Keratinocyte (primary cell): ENCODE measurements around the gene HSP90B1. TPM values are rescaled to one million over a fixed set of nuclear protein-coding genes. Genes with fewer than 3 reads are reported as not detected.

ENCODE experiments used
- DNase-seq: peaks from one replicate; pipeline ENCODE4 v3.0.0-alpha.2; 2011; ENCODE audit warnings: low read depth, missing footprints, low spot score
- FAIRE-seq: peaks from 2 replicates; lab custom pipeline; 2011; peaks lifted over from hg19 to GRCh38; lab: Jason Lieb, UNC
- H2AFZ ChIP-seq: 2 replicates; pipeline ENCODE4 v1.6.0; 2012; ENCODE audit warnings: low read length, control low read depth, inconsistent platforms; ENCODE audit not compliant: control insufficient read depth
- H3K27ac ChIP-seq: 2 replicates; pipeline ENCODE4 v1.5.1; 2011; ENCODE audit warnings: low read length; ENCODE audit not compliant: control insufficient read depth, insufficient read depth
- H3K27me3 ChIP-seq: 3 replicates; pipeline ENCODE4 v1.6.0; 2011; ENCODE audit warnings: low read length; ENCODE audit not compliant: control insufficient read depth, insufficient read depth; ENCODE audit errors: extremely low read depth
- H3K36me3 ChIP-seq, 2 experiments: 2 replicates in 1 of 2; 3 replicates in 1 of 2; pipeline ENCODE4 v1.5.1; 2011; ENCODE audit warnings: low read length in 2 of 2, mild to moderate bottlenecking in 1 of 2; ENCODE audit not compliant: control insufficient read depth in 2 of 2, insufficient read depth in 2 of 2; ENCODE audit errors: extremely low read depth in 1 of 2
- H3K4me1 ChIP-seq: 3 replicates; pipeline ENCODE4 v1.5.1; 2011; ENCODE audit warnings: low read length; ENCODE audit not compliant: control insufficient read depth, insufficient read depth; ENCODE audit errors: extremely low read depth
- H3K4me2 ChIP-seq: 3 replicates; pipeline ENCODE4 v1.6.0; 2011; ENCODE audit warnings: low read depth, low read length; ENCODE audit not compliant: control insufficient read depth, insufficient read depth; ENCODE audit errors: extremely low read depth
- H3K4me3 ChIP-seq, 3 experiments: fragments of 200-600 bp in 1 of 3; sonication (generic) in 1 of 3; 2 replicates in 2 of 3; 3 replicates in 1 of 3; pipeline ENCODE4 v1.5.1; 2011 to 2016; ENCODE audit warnings: low read length in 3 of 3, mild to moderate bottlenecking in 3 of 3, control low read depth in 2 of 3, inconsistent platforms in 1 of 3, low read depth in 1 of 3, mixed read lengths in 1 of 3, mixed run types in 1 of 3, moderate library complexity in 1 of 3; ENCODE audit not compliant: control insufficient read depth in 2 of 3, insufficient read depth in 2 of 3; ENCODE audit errors: extremely low read depth in 1 of 3
- H3K79me2 ChIP-seq: 2 replicates; pipeline ENCODE4 v1.6.0; 2012; ENCODE audit warnings: low read length; ENCODE audit not compliant: control insufficient read depth, insufficient read depth
- H3K9ac ChIP-seq: 3 replicates; pipeline ENCODE4 v1.6.0; 2011; ENCODE audit warnings: low read length; ENCODE audit not compliant: control insufficient read depth, insufficient read depth; ENCODE audit errors: extremely low read depth
- H3K9me1 ChIP-seq: 3 replicates; pipeline ENCODE4 v1.6.0; 2011; ENCODE audit warnings: low read length; ENCODE audit not compliant: control insufficient read depth, insufficient read depth; ENCODE audit errors: extremely low read depth
- H3K9me3 ChIP-seq: 2 replicates; pipeline ENCODE4 v1.5.1; 2012; ENCODE audit warnings: low read depth, low read length; ENCODE audit not compliant: control insufficient read depth
- H4K20me1 ChIP-seq: 3 replicates; pipeline ENCODE4 v1.6.0; 2011; ENCODE audit warnings: low read length; ENCODE audit not compliant: control insufficient read depth, insufficient read depth; ENCODE audit errors: extremely low read depth
- EZH2 ChIP-seq: IDR thresholded peaks from one replicate; pipeline ENCODE4 v1.6.1; 2012; ENCODE audit warnings: inconsistent platforms, mild to moderate bottlenecking, low read length, moderate library complexity
- dilution Hi-C: fragments of 300-500 bp; cut with MboI; formaldehyde crosslinking; loops from one replicate; pipeline ENCODE4 v1.7.0; 2020; ENCODE audit warnings: low sequenced_read_pairs; ENCODE audit not compliant: extremely low pct_ligation_motif_present
- polyA plus RNA-seq, 5 experiments: library from polyadenylated mRNA; depleted of rRNA in 3 of 5; stranded (reverse) in 3 of 5; stranded (forward) in 1 of 5; unstranded in 1 of 5; fragments of >200 nt; gene quantifications; 1 replicate in 1 of 5; 2 replicates in 3 of 5; 3 replicates in 1 of 5; pipeline versions ENCODE4 v1.2.1 to v1.2.3, GENCODE V29; 2011 to 2012; ENCODE audit warnings: missing spikeins in 2 of 5, low read depth in 1 of 5, low replicate concordance in 1 of 5
- TF ChIP-seq, protein P1 (sequence below), 3 experiments: IDR thresholded peaks in 1 of 3; conservative IDR thresholded peaks in 1 of 3; optimal IDR thresholded peaks in 1 of 3; 2 replicates in 2 of 3; 3 replicates in 1 of 3; pipeline versions ENCODE3 to v1.5.1; 2011; ENCODE audit warnings: low read length in 3 of 3, mild to moderate bottlenecking in 3 of 3, moderate library complexity in 2 of 3, control low read depth in 1 of 3, inconsistent platforms in 1 of 3; ENCODE audit not compliant: insufficient read depth in 2 of 3; ENCODE audit errors: extremely low read depth in 1 of 3

Gene HSP90B1
- polyA plus RNA-seq, 1 donor (not counting 4 experiments of a cell fraction or from before 2014, with no cell fraction given), result 954 TPM

DNA sequence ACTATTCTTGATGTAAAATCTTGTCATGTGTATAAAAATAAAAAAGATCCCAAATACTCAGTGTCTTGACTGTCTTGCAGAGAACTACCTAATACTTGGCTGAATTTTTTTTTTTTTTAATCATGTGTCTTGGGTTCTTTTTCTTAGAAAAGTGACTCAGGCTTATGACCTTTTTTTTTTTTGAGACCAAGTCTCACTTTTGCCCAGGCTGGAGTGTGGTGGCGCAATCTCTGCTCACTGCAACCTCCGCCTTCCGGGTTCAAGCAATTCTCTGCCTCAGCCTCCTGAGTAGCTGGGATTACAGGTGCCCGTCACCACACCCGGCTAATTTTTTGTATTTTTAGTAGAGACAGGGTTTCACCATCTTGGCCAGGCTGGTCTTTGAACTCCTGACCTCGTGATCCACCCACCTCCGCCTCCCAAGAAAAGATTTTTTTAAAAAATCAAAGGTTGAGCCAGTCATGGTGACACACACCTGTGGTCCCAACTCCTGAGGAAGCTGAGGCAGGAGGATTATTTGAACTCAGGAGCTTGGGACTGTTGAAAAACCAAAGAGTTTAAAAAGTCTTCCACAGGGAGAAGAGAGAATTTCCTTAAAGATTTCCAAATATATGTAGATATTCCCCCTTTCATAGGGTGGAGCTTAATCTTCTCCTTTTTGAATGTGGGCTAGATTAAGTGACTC lies 17.8 kb downstream of the HSP90B1 start:
- peaks cover 4% of the 10 kb centered on the region for H3K79me2 ChIP-seq
- H3K9me1 ChIP-seq, result no peaks in the 10 kb centered on the region
- H3K27ac ChIP-seq, result no peak overlapping the region
- no peak overlapping the region for H2AFZ ChIP-seq
- H3K9ac ChIP-seq, result no peak overlapping the region
- no peaks in the 10 kb centered on the region for H3K4me1 ChIP-seq
- H3K9me3 ChIP-seq, result no peaks in the 10 kb centered on the region
- H3K4me3 ChIP-seq, result no peak overlapping the region
- no peak for DNase-seq
- no peak overlapping the region for H3K4me2 ChIP-seq
- H3K36me3 ChIP-seq, result peaks cover 24 to 44% of the 10 kb centered on the region in 2 experiments
- H4K20me1 ChIP-seq, result peaks cover 6% of the 10 kb centered on the region
- no peaks in the 10 kb centered on the region for H3K27me3 ChIP-seq
- no peak for FAIRE-seq
- TF ChIP-seq EZH2, result no peak
- TF ChIP-seq, protein P1, sequence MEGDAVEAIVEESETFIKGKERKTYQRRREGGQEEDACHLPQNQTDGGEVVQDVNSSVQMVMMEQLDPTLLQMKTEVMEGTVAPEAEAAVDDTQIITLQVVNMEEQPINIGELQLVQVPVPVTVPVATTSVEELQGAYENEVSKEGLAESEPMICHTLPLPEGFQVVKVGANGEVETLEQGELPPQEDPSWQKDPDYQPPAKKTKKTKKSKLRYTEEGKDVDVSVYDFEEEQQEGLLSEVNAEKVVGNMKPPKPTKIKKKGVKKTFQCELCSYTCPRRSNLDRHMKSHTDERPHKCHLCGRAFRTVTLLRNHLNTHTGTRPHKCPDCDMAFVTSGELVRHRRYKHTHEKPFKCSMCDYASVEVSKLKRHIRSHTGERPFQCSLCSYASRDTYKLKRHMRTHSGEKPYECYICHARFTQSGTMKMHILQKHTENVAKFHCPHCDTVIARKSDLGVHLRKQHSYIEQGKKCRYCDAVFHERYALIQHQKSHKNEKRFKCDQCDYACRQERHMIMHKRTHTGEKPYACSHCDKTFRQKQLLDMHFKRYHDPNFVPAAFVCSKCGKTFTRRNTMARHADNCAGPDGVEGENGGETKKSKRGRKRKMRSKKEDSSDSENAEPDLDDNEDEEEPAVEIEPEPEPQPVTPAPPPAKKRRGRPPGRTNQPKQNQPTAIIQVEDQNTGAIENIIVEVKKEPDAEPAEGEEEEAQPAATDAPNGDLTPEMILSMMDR (optimal IDR thresholded peaks at IDR 0.05 in 1 of 3, IDR thresholded peaks at IDR 0.05 in 1 of 3, conservative IDR thresholded peaks at IDR 0.05 in 1 of 3; ENCODE audit: extremely low read depth in 1 of 3, insufficient read depth in 2 of 3, low read length in 3 of 3), result no peak
- dilution Hi-C loops, result no loop called here

DNA sequence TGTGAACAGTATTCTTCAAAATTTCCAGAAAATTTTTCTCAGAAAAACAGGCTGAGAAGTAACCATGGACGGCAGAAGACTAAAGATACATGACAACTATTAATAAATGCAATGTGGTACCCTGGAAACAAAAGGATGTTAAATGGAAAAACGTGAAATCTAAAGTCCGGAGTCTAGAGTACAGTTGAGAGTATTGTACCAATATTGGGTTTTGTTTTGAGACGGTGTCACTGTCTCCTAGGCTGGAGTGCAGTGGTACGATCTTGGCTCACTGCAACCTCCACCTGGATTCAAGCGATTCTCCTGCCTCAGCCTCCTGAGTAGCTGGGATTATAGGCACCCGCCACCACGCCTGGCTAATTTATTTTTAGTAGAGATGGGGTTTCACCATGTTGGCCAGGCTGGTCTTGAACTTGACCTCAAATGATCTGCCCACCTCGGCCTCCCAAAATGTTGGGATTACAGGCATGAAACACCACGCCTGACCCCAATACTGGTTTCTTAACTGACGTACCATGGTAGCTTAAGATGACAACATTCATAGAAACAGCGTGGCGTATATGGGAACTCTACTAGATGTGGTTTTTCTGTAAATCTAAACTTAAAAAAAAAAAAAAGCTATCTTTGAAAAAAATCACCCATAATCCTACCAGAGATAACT lies 18.7 kb downstream of the HSP90B1 start:
- dilution Hi-C loops, result no loop called here
- Histone ChIP-seq H3K4me3 (no peak overlapping the region), H4K20me1 (peaks cover 6% of the 10 kb centered on the region), H2AFZ (no peak overlapping the region), H3K27ac (no peak overlapping the region), H3K9ac (no peak overlapping the region), H3K36me3 (peaks cover 26 to 40% of the 10 kb centered on the region in 2 experiments), H3K9me1 (no peaks in the 10 kb centered on the region), H3K79me2 (peaks cover 3% of the 10 kb centered on the region), H3K9me3 (no peaks in the 10 kb centered on the region), H3K4me2 (no peak overlapping the region), H3K4me1 (no peaks in the 10 kb centered on the region), H3K27me3 (no peaks in the 10 kb centered on the region)
- no peak for DNase-seq
- TF ChIP-seq, protein P1 (optimal IDR thresholded peaks at IDR 0.05 in 1 of 3, IDR thresholded peaks at IDR 0.05 in 1 of 3, conservative IDR thresholded peaks at IDR 0.05 in 1 of 3; ENCODE audit: extremely low read depth in 1 of 3, insufficient read depth in 2 of 3, low read length in 3 of 3), result no peak
- no peak for TF ChIP-seq EZH2
- FAIRE-seq, result no peak
